ENCODE data around the gene MMRN2.

The MMRN2 gene

GRCh38 chr10:86960863-86961434 lies 3.5 kb upstream of the MMRN2 start:
- POLR2A ChIA-PET = no interaction called here
- no peak for TF ChIP-seq CTCF (IDR thresholded peaks at IDR 0.05; ENCODE audit: control extremely low read depth, extremely low read depth, low read depth, missing control alignments)
- no peak for DNase-seq (ENCODE audit: extremely low spot score)
- CTCF ChIA-PET = interaction anchor here (0.7 to 15.9 kb wide), 12 partner anchors 8 to 279 kb away, joined by 3 to 238 read pairs (median 6); partner anchors contain the start of gene ADIRF

DNA sequence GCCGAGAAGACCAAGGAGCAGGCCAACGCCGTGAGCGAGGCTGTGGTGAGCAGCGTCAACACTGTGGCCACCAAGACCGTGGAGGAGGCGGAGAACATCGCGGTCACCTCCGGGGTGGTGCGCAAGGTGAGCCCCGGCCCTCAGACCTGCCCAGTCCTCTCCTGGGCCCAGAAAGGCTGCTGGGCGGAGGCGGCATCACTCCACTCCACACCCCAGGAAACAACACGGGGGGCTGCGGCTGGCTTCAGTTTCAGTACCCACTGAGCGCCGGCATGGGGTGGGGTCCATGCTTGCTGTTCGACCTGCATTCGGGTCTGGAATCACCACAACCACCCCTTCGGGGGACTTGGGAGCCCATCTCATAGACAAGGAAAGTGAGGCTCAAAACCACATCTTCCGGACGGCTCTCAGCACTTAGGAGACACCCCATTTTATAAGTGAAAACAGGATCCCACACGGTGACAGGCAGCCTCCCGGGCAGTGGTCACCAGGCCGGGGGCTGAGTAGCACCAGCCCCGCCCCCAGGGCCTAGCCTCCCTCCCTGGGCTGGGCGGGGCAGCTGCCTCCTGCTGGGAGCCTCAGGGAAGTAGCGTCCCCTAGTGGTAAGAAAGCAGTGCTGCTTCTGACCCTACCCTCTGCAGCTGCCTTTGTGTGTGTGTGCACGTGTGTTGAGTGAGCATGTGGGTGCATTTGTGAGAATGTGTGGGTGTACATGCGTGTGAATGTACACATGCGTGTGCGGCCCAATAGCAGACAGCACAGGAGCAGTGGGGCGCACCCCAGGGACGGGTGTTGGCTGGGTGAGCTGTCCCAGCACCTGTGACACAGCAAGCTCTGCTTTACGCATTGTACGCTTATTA lies 2.8 kb upstream of the MMRN2 start:
- TF ChIP-seq CTCF (IDR thresholded peaks at IDR 0.05; ENCODE audit: control extremely low read depth, extremely low read depth, low read depth, missing control alignments) = peak; percentile 83
- CTCF ChIA-PET = interaction anchor here (0.6 to 15.9 kb wide), 13 partner anchors 8 to 278 kb away, joined by 3 to 238 read pairs (median 6); partner anchors contain the start of gene ADIRF
- POLR2A ChIA-PET = no interaction called here
- peak; percentile 86 for DNase-seq (ENCODE audit: extremely low spot score)

GRCh38 chr10:86959737-86960002 lies 2.3 kb upstream of the MMRN2 start:
- DNase-seq (ENCODE audit: extremely low spot score) = no peak
- ChIA-PET POLR2A (no interaction called here), CTCF (interaction anchor here (1.9 to 15.9 kb wide), 2 partner anchors 17 to 60 kb away, joined by 7 to 238 read pairs; no protein-coding TSS in a partner anchor)
- TF ChIP-seq CTCF (IDR thresholded peaks at IDR 0.05; ENCODE audit: control extremely low read depth, extremely low read depth, low read depth, missing control alignments) = no peak

- DNase-seq (ENCODE audit: extremely low spot score) = no peak
- CTCF ChIA-PET = interaction anchor here (1.6 to 15.9 kb wide), 4 partner anchors 9 to 59 kb away, joined by 3 to 238 read pairs (median 17); partner anchors contain the start of gene ADIRF
- TF ChIP-seq CTCF (IDR thresholded peaks at IDR 0.05; ENCODE audit: control extremely low read depth, extremely low read depth, low read depth, missing control alignments) = no peak
- POLR2A ChIA-PET = no interaction called here
These were observed 1.7 kb upstream of the MMRN2 start for GRCh38 chr10:86958901-86959736.

GRCh38 chr10:86958116-86958900 lies 893 bp upstream of the MMRN2 start, which contains the start of gene SNCG:
TSS of gene SNCG (plus strand) at chr10:86958599. CDS start at chr10:86958698, 99 bp downstream.
- TF ChIP-seq CTCF (IDR thresholded peaks at IDR 0.05; ENCODE audit: control extremely low read depth, extremely low read depth, low read depth, missing control alignments) = no peak
- DNase-seq (ENCODE audit: extremely low spot score) = no peak
- ChIA-PET POLR2A (no interaction called here), CTCF (interaction anchor here (1.6 to 15.9 kb wide), 3 partner anchors 10 to 39 kb away, joined by 3 to 238 read pairs (median 27); partner anchors contain the start of gene ADIRF)
